Measurements from ENCODE around the gene FOXD2.

DNA sequence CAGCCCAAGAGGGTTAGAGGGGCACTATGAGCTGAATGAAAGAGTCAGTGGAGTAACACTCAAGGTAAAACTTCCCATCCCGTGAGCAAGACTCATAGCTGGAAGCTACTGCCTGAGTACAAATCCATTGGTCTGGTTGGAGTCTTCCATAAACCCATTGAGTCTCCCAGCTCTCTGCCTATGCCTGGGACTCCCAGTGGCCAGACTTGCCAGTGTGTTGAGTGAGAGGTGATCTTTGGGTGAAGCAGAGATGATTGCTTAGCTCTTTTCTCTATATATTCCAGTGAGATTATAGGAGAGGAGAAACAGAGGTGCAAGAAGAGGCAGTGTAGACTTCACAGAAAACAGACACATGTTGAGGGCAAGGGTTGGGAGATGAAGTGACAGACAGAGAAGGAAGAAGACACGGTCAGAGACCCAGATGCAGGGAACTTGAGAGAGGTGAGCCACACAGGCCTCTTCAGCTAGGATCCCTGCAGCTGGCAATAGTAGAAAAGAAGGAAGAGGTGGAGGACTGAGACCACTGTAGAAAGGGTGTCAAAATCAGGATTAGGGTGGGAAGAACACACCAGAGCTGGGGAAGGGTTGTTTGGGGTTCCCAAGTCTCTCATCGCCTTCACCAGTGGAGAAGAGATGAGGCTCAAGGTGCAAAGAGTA, 3.7 kb downstream of the FOXD2 start:
- TF ChIP-seq, protein P1, sequence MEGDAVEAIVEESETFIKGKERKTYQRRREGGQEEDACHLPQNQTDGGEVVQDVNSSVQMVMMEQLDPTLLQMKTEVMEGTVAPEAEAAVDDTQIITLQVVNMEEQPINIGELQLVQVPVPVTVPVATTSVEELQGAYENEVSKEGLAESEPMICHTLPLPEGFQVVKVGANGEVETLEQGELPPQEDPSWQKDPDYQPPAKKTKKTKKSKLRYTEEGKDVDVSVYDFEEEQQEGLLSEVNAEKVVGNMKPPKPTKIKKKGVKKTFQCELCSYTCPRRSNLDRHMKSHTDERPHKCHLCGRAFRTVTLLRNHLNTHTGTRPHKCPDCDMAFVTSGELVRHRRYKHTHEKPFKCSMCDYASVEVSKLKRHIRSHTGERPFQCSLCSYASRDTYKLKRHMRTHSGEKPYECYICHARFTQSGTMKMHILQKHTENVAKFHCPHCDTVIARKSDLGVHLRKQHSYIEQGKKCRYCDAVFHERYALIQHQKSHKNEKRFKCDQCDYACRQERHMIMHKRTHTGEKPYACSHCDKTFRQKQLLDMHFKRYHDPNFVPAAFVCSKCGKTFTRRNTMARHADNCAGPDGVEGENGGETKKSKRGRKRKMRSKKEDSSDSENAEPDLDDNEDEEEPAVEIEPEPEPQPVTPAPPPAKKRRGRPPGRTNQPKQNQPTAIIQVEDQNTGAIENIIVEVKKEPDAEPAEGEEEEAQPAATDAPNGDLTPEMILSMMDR (conservative IDR thresholded peaks at IDR 0.05; ENCODE audit: low read length): no peak
- TF ChIP-seq EZH2phosphoT487 (IDR thresholded peaks at IDR 0.05; ENCODE audit: borderline replicate concordance): no peak
